Posterior vena cava (tissue), 2 donors: Measurements from ENCODE around the gene PRDM8. TPM values are rescaled to one million over a fixed set of nuclear protein-coding genes. Genes with fewer than 3 reads are reported as not detected.
"Not testable (repeated sequence)": the region's sequence is repeated elsewhere in the genome, so short reads cannot be mapped to it uniquely, and the experiment has no call there.

Experiments used
- DNase-seq: peaks from one replicate; pipeline ENCODE4 v3.0.0-alpha.2; 2020; ENCODE audit warnings: low spot score
- intact Hi-C, 2 donors: fragments of 100-400 bp; cut with DNase I; formaldehyde crosslinking; loops; one replicate each; pipeline versions ENCODE4 v1.14.1 to v1.14.2; 2022 to 2023
- long read RNA-seq, 2 donors: library from polyadenylated mRNA; unstranded; transcript quantifications; one replicate each; pipeline ENCODE4 v2.0.0, GENCODE V29; 2020 to 2021
- total RNA-seq, 2 donors: library from RNA; stranded (reverse); fragmentation: NEBNext Ultra II Directional; extraction: Animal tissue kit (Norgen Biotek cat#: 25700); gene quantifications; one replicate each; pipeline ENCODE4 v1.2.1, GENCODE V29; 2021
- donor health status: DM: yes; HTN: yes; CAD: no.
- donor health status: DM: yes; HTN: yes; CAD: no.

The PRDM8 gene
- total RNA-seq, result 1 to 10 TPM; 4.8 to 5.3 TPM
- long read RNA-seq, donor 1, partial matches to known transcripts, result 0 of 4 reads
- long read RNA-seq, donor 1, other reads (novel, unspliced or antisense), result 4 of 4 reads
- long read RNA-seq, donor 2, partial matches to known transcripts, result 0 of 1 reads
- long read RNA-seq, donor 2, other reads (novel, unspliced or antisense), result 1 of 1 reads

GRCh38 chr4:80196922-80197573 lies at the start of gene PRDM8:
PRDM8 (plus strand) TSS chr4:80197503; CDS start chr4:80200081, 2,578 bp downstream.
- intact Hi-C loops, result no loop called here
- peak; percentile 82 for DNase-seq

GRCh38 chr4:80150387-80151180 lies 46.7 kb upstream of the PRDM8 start:
- DNase-seq, result no peak
- intact Hi-C loops, result no loop called here

DNA sequence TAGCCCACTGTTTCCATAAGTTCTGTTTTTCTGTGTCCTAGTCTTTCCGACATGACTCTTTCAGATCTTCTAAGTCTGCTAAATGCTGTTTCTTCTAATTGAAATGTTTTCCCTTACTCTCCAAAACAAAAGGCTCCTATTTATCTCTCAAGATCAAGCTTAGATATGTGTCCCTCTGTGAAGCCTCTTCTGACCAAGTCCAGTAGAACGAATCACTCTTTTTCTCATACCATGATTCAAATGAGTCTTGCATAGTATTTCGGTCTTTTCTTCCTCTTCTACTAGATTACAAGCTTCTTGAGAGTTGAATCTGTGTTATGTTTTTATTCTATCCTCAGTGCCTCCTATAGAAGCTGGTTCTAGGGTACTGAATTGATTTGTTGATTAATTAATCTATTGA lies 45.3 kb upstream of the PRDM8 start:
- intact Hi-C loops, result no loop called here
- DNase-seq, result no peak

DNA sequence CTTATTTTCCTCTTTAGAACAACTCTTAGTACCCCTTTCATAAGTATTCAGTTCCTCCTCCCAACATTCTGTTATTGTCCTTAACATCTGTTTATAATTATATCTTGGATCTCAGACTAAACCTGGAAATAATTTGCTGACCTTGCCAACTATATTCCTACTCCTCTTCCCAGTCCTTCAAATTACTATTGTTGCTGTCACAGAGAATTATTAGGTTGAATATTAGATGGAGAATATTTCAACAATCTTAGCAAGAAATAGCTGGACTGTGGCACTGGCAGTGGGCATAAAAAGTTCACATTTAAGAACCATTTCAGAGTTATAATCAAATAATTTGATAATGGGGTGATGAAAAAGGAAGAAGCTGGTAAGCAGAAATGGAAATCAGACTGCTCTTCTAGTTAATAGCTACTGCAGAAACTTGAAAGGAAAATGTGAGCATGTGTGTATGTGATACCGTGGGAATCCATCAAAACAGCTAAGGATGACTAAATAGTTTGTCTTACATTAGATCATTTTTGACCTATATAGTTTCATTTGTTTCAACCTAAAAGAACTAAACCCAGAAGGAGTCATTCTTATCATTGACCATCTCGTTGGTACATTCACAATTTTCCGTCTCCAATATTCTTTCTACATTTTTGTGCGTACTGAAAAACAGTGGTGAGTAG lies 43.3 kb upstream of the PRDM8 start:
- no peak for DNase-seq
- intact Hi-C loops, result no loop called here

GRCh38 chr4:80154545-80154933 lies 42.8 kb upstream of the PRDM8 start:
- no peak for DNase-seq
- intact Hi-C loops, result no loop called here

DNA sequence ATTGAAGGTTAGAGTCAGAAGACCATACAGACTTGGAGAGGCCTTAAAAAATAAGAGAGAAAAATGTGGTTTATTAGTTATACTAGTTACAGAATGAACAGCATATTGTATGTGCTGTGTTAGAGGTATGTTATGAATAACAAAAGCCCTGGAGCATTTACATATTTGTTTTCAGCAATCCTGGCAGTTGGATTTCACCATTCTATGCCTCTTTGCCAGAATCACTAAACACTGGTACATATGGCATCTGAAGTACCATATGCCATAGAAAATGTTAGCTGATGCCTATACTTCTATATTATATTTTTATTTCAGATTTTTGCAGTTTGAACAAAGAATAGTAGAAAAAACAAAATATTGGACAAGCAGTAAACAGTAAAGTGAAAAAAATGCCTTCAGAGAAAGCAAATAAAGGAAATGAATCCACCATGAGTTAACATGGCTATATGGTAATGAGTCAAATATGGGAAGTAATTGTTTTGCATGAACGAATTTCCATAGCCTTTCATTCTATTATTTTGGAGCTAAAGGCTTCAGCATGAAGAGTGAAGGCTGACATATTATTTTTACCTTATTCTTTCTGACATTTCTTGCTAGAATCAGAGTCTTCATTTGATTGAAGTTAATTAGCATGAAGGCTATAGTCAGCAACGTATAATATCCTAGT lies 41.9 kb upstream of the PRDM8 start:
- no peak for DNase-seq
- intact Hi-C loops, result no loop called here

DNA sequence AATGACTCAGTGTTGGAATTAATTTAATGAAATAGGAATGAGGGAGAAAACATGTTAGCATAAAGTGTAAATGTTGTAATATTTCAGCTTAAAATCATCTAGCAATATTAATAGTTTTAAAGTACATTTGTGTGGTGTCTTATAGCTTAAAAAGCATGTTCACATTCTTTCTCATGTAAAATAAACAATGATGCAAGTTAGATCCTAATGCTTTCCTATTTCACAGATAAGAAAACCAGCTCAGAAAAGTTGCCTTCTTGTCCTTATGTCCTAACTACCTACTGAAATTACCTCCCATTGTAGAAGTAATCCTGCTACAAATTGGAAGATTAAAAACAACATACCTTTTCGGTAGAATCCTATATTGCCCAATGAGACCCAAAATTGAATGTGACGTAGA lies 40.9 kb upstream of the PRDM8 start:
- intact Hi-C loops, result no loop called here
- no peak for DNase-seq

DNA sequence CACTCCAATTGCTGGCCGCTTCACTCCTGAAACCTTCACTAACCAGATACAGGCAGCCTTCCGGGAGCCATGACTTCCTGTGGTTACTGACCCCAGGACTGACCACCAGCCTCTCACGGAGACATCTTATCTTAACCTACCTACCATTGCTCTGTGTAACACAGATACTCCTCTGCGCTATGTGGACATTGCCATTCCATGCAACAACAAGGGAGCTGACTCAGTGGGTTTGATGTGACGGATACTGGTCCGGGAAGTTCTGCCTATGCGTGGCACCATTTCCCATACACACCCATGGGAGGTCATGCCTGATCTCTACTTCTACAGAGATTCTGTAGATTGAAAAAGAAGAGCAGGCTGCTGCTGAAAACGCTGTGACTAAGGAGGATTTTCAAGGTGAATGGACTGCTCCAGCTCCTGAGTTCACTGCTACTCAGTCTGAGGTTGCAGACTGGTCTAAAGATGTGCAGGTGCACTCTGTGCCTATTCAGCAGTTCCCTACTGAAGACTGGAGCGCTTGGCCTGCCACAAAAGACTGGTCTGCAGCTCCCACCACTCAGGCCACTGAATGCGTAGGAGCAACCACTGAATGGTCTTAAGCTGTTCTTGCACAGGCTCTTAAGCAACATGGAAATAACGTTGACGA lies 35.8 kb upstream of the PRDM8 start:
- intact Hi-C loops, result no loop called here
- no peak for DNase-seq

- no peak for DNase-seq
- intact Hi-C loops, result no loop called here
Observed at GRCh38 chr4:80162418-80162817, 34.9 kb upstream of the PRDM8 start.

DNA sequence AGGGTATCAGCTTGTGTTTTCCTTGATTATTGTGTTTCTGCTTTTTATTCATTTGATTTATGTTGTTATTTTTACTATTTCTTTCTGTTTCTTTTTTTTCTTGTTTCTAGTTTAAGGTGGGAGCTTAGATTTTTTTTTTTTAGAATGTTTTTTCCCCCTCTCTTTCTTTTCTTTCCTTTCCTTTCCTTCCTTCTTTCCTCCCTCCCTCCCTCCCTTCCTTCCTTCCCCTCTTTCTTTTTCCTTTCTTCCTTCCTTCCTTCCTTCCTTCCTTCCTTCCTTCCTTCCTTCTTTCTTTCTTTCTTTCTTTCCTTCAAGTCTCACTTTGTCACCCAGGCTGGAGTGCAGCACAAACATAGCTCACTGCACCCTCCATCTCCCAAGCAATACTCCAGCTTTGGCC lies 31.4 kb upstream of the PRDM8 start:
- DNase-seq, result no peak
- intact Hi-C loops, result no loop called here

DNA sequence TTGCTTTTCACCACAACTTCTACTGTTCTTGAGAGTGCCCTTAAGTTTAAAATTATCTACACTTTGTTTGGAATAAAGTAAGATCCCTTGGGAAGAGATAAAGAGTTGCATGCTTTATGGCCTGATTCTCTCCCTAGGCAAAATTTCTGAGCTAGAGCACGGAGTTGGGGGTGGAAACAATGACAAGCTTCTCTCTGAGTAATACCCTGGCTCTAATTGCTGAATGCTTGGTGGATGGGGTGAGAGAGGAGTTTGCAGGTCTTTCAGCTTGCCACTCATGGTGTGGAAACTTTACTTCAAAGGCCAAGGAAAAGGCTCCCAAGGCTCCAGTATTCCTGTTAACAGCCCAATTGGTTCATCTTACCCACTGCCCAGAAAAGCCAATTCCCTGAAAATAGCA lies 26.1 kb upstream of the PRDM8 start:
- intact Hi-C loops, result no loop called here
- no peak for DNase-seq

GRCh38 chr4:80171656-80172055 lies 25.6 kb upstream of the PRDM8 start:
- intact Hi-C loops, result no loop called here
- DNase-seq, result no peak

DNA sequence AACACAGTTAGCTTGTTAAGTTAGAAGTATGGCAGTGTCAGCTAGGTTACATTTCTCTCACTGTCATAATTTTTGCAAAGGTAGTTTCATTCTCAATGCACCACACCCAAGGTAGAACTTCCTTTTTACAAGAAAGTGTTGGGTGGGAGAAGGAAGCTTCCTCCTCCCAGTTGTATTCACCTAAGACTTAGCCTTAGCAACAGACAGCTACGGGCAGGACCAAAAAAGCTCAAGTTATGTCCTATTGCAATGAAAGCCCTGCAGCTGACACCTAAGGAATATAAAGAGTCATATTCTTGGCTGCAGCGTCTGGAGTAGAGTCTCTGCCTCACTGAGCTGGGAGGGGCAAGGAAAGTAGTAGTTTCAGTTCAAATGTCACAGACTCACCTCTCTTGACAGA lies 25.1 kb upstream of the PRDM8 start:
- intact Hi-C loops, result no loop called here
- DNase-seq, result no peak

GRCh38 chr4:80173401-80173800 lies 23.9 kb upstream of the PRDM8 start:
- intact Hi-C loops, result no loop called here
- no peak for DNase-seq

DNA sequence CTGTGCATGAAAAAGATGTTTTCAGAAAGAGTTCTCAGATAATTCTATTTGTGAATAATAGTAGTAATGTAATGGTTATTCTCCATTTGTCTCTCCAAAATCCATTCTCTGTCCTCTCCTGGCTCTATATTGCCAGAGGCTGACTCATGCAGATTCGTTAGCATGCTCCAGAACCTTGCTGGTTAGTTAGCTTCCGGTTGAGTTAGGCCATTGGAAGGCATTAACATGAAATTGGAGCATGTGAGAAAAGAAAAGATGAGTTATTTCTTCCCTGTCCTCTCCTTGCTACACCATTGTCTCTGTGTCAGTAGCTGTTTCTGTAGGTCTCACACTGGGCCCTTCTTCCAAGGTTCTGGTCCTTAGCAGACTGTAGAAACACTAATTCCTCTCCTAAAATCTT lies 23.5 kb upstream of the PRDM8 start:
- DNase-seq, result no peak
- intact Hi-C loops, result no loop called here

DNA sequence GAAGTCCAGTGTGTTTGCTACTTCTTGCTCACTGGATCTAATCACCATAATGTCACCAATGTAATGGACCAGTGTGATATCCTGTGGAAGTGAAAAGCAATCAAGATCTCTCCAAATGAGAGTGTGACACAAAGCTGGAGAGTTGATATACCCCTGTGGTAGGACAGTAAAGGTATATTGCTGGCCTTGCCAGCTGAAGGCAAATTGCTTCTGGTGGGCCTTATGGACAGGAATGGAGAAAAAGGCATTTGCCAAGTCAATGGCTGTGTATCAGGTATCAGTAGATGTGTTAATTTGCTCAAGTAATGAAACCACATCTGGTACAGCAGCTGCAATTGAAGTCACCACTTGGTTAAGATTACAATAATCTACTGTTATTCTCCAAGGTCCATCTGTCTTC lies 19.5 kb upstream of the PRDM8 start:
- DNase-seq, intact Hi-C loops: not testable (repeated sequence)

- intact Hi-C loops, result no loop called here
- DNase-seq, result no peak
Observed at GRCh38 chr4:80178964-80179363, 18.3 kb upstream of the PRDM8 start.

DNA sequence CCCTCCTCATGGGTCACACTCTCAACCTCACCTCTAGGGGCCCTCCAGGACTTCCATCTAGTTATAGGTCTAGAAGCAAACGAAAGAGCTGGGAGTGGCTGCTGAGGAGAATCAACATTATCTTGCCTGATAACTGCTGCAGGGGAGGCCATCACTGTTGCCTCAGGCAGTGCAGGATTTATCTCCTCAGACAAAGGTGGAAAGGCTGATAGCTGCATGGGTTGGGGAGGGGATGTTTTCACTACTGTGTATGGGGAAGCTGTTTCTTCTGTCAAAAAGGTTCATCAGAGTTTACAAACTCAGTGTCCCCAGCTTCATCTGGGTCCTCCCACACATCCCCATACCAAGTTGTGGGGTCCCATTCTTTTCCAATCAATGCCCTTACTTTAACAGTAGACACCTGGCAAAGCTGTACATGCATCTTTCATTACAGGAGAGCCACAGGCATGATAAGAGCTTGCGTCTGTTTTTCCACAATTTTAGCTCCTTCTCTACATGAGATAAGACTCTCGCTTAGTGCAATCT lies 17.6 kb upstream of the PRDM8 start:
- DNase-seq, result no peak
- intact Hi-C loops, result loop anchor here in 1 of 2 donors (10.0 kb wide), 1 partner anchor 105 kb away; the partner anchor contains the start of gene ANTXR2

GRCh38 chr4:80180743-80181142 lies 16.6 kb upstream of the PRDM8 start:
- intact Hi-C loops, result loop anchor here in 1 of 2 donors (10.0 kb wide), 1 partner anchor 106 kb away; the partner anchor contains the start of gene ANTXR2
- DNase-seq, result no peak
